ENCODE measurements around the gene EHHADH.

EHHADH gene

DNA sequence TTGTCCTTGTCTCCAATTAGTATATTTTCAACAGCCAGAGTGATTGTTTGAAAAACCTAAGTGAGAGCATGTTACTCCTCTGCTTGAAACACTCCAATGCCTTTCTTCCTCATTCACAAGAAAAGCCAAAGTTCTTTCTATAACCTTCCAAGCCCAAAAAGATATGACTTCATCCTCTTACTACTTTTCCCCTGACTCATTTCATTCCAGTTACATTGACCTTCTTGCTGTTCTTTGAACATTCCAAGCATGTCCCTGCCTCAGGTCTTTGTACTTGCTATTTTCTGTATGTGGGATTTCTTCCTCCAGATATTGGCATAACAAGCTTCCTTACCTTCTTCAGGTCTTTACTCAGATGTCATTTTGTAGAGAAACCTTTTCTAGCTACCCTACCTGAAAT is 28.3 kb downstream of the EHHADH start:
- no peaks in the 10 kb centered on the region for H3K79me2 ChIP-seq (ENCODE audit: insufficient read depth, low read depth)
- no peaks in the 10 kb centered on the region for H4K20me1 ChIP-seq (ENCODE audit: insufficient read depth)
- no peak overlapping the region for H3K27ac ChIP-seq
- H3K4me2 ChIP-seq, result no peak overlapping the region
- H3K9ac ChIP-seq, result no peak overlapping the region
- H3K4me3 ChIP-seq (IDR thresholded peaks at IDR 0.05; ENCODE audit: insufficient read depth, low read depth, low read length), result no peak overlapping the region
- H3K36me3 ChIP-seq (ENCODE audit: insufficient read depth), result no peaks in the 10 kb centered on the region
- no peaks in the 10 kb centered on the region for H3K4me1 ChIP-seq (ENCODE audit: low read depth, poor library complexity, severe bottlenecking)
- TF ChIP-seq, protein P1, sequence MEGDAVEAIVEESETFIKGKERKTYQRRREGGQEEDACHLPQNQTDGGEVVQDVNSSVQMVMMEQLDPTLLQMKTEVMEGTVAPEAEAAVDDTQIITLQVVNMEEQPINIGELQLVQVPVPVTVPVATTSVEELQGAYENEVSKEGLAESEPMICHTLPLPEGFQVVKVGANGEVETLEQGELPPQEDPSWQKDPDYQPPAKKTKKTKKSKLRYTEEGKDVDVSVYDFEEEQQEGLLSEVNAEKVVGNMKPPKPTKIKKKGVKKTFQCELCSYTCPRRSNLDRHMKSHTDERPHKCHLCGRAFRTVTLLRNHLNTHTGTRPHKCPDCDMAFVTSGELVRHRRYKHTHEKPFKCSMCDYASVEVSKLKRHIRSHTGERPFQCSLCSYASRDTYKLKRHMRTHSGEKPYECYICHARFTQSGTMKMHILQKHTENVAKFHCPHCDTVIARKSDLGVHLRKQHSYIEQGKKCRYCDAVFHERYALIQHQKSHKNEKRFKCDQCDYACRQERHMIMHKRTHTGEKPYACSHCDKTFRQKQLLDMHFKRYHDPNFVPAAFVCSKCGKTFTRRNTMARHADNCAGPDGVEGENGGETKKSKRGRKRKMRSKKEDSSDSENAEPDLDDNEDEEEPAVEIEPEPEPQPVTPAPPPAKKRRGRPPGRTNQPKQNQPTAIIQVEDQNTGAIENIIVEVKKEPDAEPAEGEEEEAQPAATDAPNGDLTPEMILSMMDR (conservative IDR thresholded peaks at IDR 0.05; ENCODE audit: low read depth, low read length), result no peak
- H2AFZ ChIP-seq (ENCODE audit: low read depth), result no peak overlapping the region
- H3K27me3 ChIP-seq (ENCODE audit: insufficient read depth, low read depth), result no peaks in the 10 kb centered on the region

DNA sequence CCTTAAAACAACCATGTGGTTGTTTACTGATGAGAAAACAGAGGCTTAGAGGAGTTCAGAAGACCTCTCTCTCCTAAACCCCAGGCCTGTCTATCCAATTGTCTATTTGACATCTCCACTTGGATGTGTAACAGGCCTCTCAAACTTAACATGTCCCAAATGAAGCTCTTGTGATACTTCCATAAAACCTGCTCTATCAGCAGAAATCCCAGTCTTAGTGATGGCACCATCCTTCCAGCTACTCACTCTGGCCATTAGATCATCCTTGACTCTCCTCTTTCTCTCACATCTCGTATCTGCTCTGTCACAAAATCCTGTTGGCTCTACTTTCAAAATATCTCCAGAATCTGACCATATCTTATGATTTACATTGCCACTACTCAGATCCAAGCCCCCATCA is 28.8 kb downstream of the EHHADH start:
- no peak overlapping the region for H2AFZ ChIP-seq (ENCODE audit: low read depth)
- H3K36me3 ChIP-seq (ENCODE audit: insufficient read depth), result no peaks in the 10 kb centered on the region
- no peak overlapping the region for H3K4me2 ChIP-seq
- no peaks in the 10 kb centered on the region for H3K27me3 ChIP-seq (ENCODE audit: insufficient read depth, low read depth)
- H3K4me3 ChIP-seq (IDR thresholded peaks at IDR 0.05; ENCODE audit: insufficient read depth, low read depth, low read length), result no peak overlapping the region
- H3K27ac ChIP-seq, result no peak overlapping the region
- H3K9ac ChIP-seq, result no peak overlapping the region
- H3K4me1 ChIP-seq (ENCODE audit: low read depth, poor library complexity, severe bottlenecking), result no peaks in the 10 kb centered on the region
- TF ChIP-seq, protein P1 (conservative IDR thresholded peaks at IDR 0.05; ENCODE audit: low read depth, low read length), result no peak
- no peaks in the 10 kb centered on the region for H3K79me2 ChIP-seq (ENCODE audit: insufficient read depth, low read depth)
- no peaks in the 10 kb centered on the region for H4K20me1 ChIP-seq (ENCODE audit: insufficient read depth)

DNA sequence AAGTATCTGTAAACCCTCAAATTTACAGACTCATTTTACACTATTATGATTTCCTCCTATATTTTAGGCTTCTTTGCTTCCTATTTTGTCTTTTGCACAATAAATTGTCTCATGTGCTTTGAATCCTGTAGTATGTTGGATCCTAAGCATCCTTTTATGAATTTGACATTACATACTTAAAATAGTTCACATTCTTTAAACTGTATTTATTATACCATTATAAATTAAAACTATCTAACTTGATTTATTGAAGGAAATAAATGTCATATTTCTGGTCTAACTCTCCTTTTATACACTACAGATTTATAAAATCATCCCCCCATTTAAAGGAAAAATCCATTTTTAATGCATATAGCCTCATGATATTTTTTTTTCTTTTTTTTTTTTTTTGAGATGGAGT is 32.6 kb downstream of the EHHADH start:
- TF ChIP-seq, protein P1 (conservative IDR thresholded peaks at IDR 0.05; ENCODE audit: low read depth, low read length), result no peak
- no peak overlapping the region for H3K27ac ChIP-seq

DNA sequence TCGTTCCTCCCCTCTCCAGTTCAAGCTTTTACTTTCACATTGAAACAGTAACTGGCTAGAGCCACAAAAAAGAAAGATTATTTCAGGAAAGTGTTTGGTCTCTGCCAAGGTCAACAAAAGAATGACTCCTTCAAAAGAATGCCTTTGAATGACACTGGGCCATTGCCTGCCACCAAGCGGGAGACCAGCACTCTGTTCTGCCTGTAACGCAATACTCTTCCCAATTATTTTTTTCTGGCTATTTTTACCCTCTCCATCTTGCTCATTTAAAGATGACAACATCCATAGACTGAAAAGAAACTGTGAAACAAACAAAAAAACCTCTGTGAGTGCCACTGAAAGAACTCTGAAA is 37.3 kb downstream of the EHHADH start:
- Histone ChIP-seq H3K4me2 (no peak overlapping the region), H3K9ac (no peak overlapping the region), H2AFZ (ENCODE audit: low read depth) (no peak overlapping the region), H4K20me1 (ENCODE audit: insufficient read depth) (no peaks in the 10 kb centered on the region), H3K27ac (no peak overlapping the region), H3K79me2 (ENCODE audit: insufficient read depth, low read depth) (no peaks in the 10 kb centered on the region), H3K27me3 (ENCODE audit: insufficient read depth, low read depth) (no peaks in the 10 kb centered on the region), H3K4me1 (ENCODE audit: low read depth, poor library complexity, severe bottlenecking) (no peaks in the 10 kb centered on the region), H3K4me3 (IDR thresholded peaks at IDR 0.05; ENCODE audit: insufficient read depth, low read depth, low read length) (no peak overlapping the region), H3K36me3 (ENCODE audit: insufficient read depth) (no peaks in the 10 kb centered on the region)
- TF ChIP-seq, protein P1 (conservative IDR thresholded peaks at IDR 0.05; ENCODE audit: low read depth, low read length), result no peak

More for the DNA sequence above, 32.6 kb downstream of the EHHADH start:
- no peak overlapping the region for H3K4me3 ChIP-seq (IDR thresholded peaks at IDR 0.05; ENCODE audit: insufficient read depth, low read depth, low read length)
- no peak overlapping the region for H3K9ac ChIP-seq
- no peaks in the 10 kb centered on the region for H3K27me3 ChIP-seq (ENCODE audit: insufficient read depth, low read depth)
- H3K79me2 ChIP-seq (ENCODE audit: insufficient read depth, low read depth), result no peaks in the 10 kb centered on the region
- H4K20me1 ChIP-seq (ENCODE audit: insufficient read depth), result no peaks in the 10 kb centered on the region
- no peak overlapping the region for H2AFZ ChIP-seq (ENCODE audit: low read depth)
- H3K36me3 ChIP-seq (ENCODE audit: insufficient read depth), result no peaks in the 10 kb centered on the region
- no peaks in the 10 kb centered on the region for H3K4me1 ChIP-seq (ENCODE audit: low read depth, poor library complexity, severe bottlenecking)
- H3K4me2 ChIP-seq, result no peak overlapping the region
